Upper lobe of right lung (tissue), 1 donor: ENCODE results near the gene SKI. TPM values are rescaled to one million over a fixed set of nuclear protein-coding genes. Genes with fewer than 3 reads are reported as not detected.

Experiments used
- ATAC-seq: fragments of 200-7000 bp; cut with Tn5 transposase; one replicate; pipeline ENCODE4 v1.9.1; 2020; ENCODE audit warnings: mild to moderate bottlenecking, moderate library complexity
- DNase-seq: peaks from one replicate; pipeline ENCODE4 v3.0.0-alpha.2; 2020
- H3K27ac ChIP-seq: fragments of 200-600 bp; one replicate; pipeline ENCODE4 v1.8.0; 2022
- H3K27me3 ChIP-seq: fragments of 200-600 bp; one replicate; pipeline ENCODE4 v1.8.0; 2022; ENCODE audit warnings: mild to moderate bottlenecking
- H3K36me3 ChIP-seq: fragments of 200-600 bp; one replicate; pipeline ENCODE4 v1.8.0; 2022
- H3K4me1 ChIP-seq: fragments of 200-600 bp; one replicate; pipeline ENCODE4 v1.8.0; 2022
- H3K4me3 ChIP-seq: fragments of 200-600 bp; one replicate; pipeline ENCODE4 v1.8.0; 2022; ENCODE audit warnings: mild to moderate bottlenecking
- H3K9me3 ChIP-seq: fragments of 200-600 bp; one replicate; pipeline ENCODE4 v1.8.0; 2022
- intact Hi-C: fragments of 100-400 bp; cut with DNase I; formaldehyde crosslinking; loops from one replicate; pipeline ENCODE4 v1.11.0; 2022
- total RNA-seq: library from RNA; stranded (reverse); fragmentation: NEBNext Ultra II Directional; extraction: Animal tissue kit (Norgen Biotek cat#: 25700); gene quantifications from one replicate; pipeline ENCODE4 v1.2.1, GENCODE V29; 2021
- TF ChIP-seq, protein P1 (sequence below): fragments of 200-600 bp; IDR thresholded peaks from one replicate; pipeline ENCODE4 v1.8.0; 2022; ENCODE audit warnings: antibody characterized with exemption
- donor health status: DM: no; HTN: yes; CAD: no; lungs with severe emphysema.

The SKI gene
- total RNA-seq, 1 donor from 2014 or later: 89.6 TPM

DNA sequence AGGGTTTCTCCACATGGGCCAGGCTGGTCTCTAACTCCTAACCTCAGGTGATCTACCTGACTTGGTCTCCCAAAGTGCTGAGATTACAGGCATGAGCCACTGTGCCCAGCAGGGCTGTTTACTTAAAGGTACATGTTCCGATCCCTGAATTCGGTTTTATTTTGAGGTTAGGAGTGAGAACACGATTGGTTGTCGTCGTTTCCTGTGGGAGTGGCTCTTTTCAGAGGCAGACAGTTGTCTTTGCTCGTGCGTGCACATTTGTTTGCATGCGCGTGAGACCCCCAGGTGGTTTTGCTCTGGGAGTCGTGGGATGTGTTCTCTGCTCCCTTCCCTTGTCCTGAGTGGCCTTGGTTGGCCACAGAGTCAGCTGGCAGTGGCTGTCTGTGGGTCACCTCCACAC is 60.2 kb downstream of the SKI start:
- no peak for DNase-seq
- Histone ChIP-seq H3K4me1 (peaks cover 66% of the 10 kb centered on the region), H3K27ac (no peak overlapping the region), H3K9me3 (no peaks in the 10 kb centered on the region), H3K4me3 (no peak overlapping the region), H3K27me3 (no peaks in the 10 kb centered on the region), H3K36me3 (no peaks in the 10 kb centered on the region)
- intact Hi-C loops: no loop called here
- ATAC-seq: no peak
- TF ChIP-seq, protein P1, sequence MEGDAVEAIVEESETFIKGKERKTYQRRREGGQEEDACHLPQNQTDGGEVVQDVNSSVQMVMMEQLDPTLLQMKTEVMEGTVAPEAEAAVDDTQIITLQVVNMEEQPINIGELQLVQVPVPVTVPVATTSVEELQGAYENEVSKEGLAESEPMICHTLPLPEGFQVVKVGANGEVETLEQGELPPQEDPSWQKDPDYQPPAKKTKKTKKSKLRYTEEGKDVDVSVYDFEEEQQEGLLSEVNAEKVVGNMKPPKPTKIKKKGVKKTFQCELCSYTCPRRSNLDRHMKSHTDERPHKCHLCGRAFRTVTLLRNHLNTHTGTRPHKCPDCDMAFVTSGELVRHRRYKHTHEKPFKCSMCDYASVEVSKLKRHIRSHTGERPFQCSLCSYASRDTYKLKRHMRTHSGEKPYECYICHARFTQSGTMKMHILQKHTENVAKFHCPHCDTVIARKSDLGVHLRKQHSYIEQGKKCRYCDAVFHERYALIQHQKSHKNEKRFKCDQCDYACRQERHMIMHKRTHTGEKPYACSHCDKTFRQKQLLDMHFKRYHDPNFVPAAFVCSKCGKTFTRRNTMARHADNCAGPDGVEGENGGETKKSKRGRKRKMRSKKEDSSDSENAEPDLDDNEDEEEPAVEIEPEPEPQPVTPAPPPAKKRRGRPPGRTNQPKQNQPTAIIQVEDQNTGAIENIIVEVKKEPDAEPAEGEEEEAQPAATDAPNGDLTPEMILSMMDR: no peak

DNA sequence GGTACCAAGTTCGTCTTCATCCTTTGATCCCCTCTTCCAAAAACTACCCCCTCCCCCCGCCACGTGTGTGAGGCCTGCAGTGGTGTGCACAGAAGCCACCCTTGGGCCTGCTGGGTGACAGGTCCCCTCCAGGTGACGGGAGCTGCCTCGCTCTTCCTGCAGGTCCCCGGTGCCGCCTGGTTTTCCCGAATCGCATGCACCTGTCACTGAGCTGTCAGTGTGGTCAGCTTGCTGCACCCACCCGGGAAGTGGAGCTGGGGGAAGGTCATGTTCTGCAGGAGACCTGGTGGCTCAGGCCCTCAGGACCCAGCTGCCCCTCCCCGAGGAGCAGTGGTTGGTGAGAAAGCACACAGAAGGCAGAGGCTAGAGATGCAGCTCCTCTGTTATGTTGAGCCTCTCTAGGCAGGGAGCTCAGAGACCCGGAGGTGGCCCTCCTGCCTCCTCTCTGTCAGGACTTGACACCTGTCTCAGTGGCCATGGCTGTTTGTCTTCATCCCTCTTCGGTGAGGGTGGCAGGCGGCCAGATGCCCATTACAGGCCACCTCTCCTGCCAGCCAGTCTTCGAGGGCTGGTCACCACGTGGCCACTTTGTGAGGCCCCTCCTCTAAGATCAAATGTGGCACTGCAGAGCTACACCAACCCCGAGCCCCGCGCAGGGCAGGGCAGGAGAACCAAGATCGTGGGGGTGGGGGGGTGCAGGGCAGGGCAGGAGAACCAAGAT is 60.9 kb downstream of the SKI start:
- no peaks in the 10 kb centered on the region for H3K36me3 ChIP-seq
- no peaks in the 10 kb centered on the region for H3K27me3 ChIP-seq
- no peak overlapping the region for H3K27ac ChIP-seq
- no peaks in the 10 kb centered on the region for H3K9me3 ChIP-seq
- intact Hi-C loops: no loop called here
- TF ChIP-seq, protein P1: no peak
- ATAC-seq (no peak), DNase-seq (no peak)
- no peak overlapping the region for H3K4me3 ChIP-seq
- H3K4me1 ChIP-seq: peaks cover 71% of the 10 kb centered on the region

DNA sequence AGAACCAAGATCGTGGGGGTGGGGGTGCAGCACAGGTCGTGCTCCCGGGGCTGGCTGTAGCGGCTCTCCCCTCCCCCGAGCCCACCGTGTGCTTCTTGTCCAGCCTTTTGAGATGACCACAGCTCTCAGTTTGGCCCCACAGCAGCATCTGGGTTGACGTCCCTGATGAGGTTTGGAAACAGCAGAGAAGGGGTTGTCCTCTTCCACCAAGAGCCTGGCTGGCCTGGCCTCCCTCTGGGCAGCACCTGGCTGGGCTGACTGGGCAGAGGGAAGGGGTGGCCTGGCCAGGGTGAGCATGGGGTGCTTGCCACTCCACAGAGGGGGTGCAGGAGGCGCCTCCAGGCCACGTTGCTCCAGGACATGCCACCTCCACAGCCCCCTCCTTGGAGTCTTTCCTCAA is 61.5 kb downstream of the SKI start:
- TF ChIP-seq, protein P1: no peak
- DNase-seq (no peak), ATAC-seq (peak; percentile 1)
- H3K4me3 ChIP-seq: no peak overlapping the region
- no peaks in the 10 kb centered on the region for H3K36me3 ChIP-seq
- H3K27me3 ChIP-seq: no peaks in the 10 kb centered on the region
- intact Hi-C loops: no loop called here
- H3K27ac ChIP-seq: peak overlapping the region; percentile 79
- peaks cover 71% of the 10 kb centered on the region for H3K4me1 ChIP-seq
- no peaks in the 10 kb centered on the region for H3K9me3 ChIP-seq

DNA sequence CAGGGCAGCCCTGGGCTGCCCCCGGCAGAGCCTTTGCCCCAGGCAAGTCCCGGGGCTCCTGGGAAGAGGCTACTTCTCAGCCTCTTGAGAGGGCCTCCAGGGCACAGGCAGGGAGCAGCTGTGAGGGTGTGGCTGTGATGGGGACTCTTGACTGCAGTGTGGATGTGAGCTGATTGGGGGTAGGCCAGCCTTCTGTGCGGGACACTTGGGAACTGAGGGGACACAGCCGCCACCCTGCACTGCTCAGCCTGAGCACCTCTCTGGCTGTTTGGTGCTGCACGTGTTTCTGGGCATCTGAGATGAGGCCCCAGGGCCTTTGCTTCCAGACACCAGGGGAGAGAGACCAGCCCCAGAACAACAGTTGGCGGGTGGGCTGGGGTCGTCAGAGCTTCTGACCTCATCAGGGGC is 62.1 kb downstream of the SKI start:
- Histone ChIP-seq H3K9me3 (no peaks in the 10 kb centered on the region), H3K36me3 (no peaks in the 10 kb centered on the region), H3K27me3 (no peaks in the 10 kb centered on the region), H3K4me1 (peaks cover 74% of the 10 kb centered on the region), H3K4me3 (peak overlapping the region; percentile 19), H3K27ac (peak overlapping the region; percentile 79)
- peak; percentile 55 for ATAC-seq
- intact Hi-C loops: no loop called here
- DNase-seq: no peak
- TF ChIP-seq, protein P1: no peak

DNA sequence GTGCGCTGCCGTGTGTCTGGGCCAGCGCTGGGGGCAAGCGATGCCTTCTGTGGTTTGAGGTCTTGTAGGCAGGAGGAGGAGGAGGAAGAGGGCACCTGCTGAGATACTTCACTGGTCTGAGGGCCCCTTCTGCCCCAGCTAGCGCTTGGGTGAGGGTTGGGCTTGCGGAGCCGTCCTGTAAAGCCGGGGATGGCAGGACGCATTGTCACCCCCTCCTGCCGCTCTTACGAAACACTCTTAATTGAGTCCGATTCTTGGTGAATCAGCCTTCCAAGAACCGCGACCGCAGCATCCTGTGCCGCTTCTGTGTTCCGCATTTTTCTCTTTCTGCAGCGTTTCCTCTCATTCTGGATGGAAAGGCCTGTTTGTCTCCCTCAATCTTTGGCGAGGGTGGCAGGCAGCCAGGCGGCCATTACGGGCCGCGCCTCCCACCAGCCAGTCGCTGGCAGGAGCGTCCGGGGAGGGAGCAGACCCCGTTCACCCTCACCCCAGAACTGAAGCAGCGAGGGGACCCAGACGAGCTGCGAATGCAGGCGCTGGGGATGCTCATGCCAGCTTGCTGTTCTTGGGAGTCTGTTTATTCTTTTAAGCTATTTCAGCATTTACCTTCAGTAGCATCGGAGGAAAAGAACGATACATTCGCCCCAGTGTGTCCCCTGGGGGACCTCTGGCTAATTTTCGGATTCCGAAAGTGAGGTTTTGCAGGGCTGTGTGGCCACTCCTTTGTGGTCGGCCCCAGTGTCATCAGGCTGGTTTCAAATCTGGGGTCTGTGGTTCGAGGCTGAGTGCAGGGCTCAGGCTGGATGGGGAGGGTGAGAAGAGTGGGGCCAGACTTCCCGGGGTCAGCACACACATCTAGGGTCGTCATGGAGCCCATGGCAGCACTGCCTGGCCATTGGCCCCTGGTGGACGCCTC is 62.7 kb downstream of the SKI start:
- no peaks in the 10 kb centered on the region for H3K27me3 ChIP-seq
- peak; percentile 83 for ATAC-seq
- intact Hi-C loops: no loop called here
- TF ChIP-seq, protein P1: no peak
- no peaks in the 10 kb centered on the region for H3K9me3 ChIP-seq
- DNase-seq: peak; percentile 90
- H3K36me3 ChIP-seq: no peaks in the 10 kb centered on the region
- peaks cover 81% of the 10 kb centered on the region for H3K4me1 ChIP-seq
- peak overlapping the region; percentile 37 for H3K4me3 ChIP-seq
- peak overlapping the region; percentile 79 for H3K27ac ChIP-seq
